Liver (tissue), 9 donors: ENCODE measurements around the gene MAP3K9. TPM values are rescaled to one million over a fixed set of nuclear protein-coding genes. Genes with fewer than 3 reads are reported as not detected.

Experiments used
- DNase-seq: peaks from one replicate; pipeline ENCODE4 v3.0.0-alpha.2; 2017; ENCODE audit warnings: low spot score
- H3K27ac ChIP-seq, 2 donors: one replicate each; pipeline ENCODE4 v1.7.0; 2013; ENCODE audit warnings: inconsistent platforms in 2 of 2, low read length in 2 of 2, control low read depth in 1 of 2, low read depth in 1 of 2, mild to moderate bottlenecking in 1 of 2
- H3K27me3 ChIP-seq, 4 donors: one replicate each; pipeline versions ENCODE4 v1.6.1 to v1.7.0; 2013; ENCODE audit warnings: low read length in 3 of 4, inconsistent platforms in 1 of 4, mild to moderate bottlenecking in 1 of 4, moderate library complexity in 1 of 4; ENCODE audit not compliant: control insufficient read depth in 4 of 4, insufficient read depth in 4 of 4
- H3K36me3 ChIP-seq, 4 donors: one replicate each; pipeline versions ENCODE4 v1.6.1 to v1.7.0; 2013; ENCODE audit warnings: low read length in 3 of 4, mild to moderate bottlenecking in 3 of 4, low read depth in 1 of 4, moderate library complexity in 1 of 4; ENCODE audit not compliant: control insufficient read depth in 4 of 4, insufficient read depth in 3 of 4
- H3K4me1 ChIP-seq, 4 donors: one replicate each; pipeline versions ENCODE4 v1.6.1 to v1.7.0; 2013; ENCODE audit warnings: low read length in 3 of 4, mild to moderate bottlenecking in 3 of 4, moderate library complexity in 1 of 4; ENCODE audit not compliant: control insufficient read depth in 4 of 4, insufficient read depth in 4 of 4
- H3K4me3 ChIP-seq, 3 donors: one replicate each; pipeline versions ENCODE4 v1.6.1 to v1.7.0; 2013; ENCODE audit warnings: low read length in 3 of 3, control low read depth in 1 of 3, low read depth in 1 of 3, mild to moderate bottlenecking in 1 of 3
- H3K9ac ChIP-seq, 2 donors: one replicate each; pipeline ENCODE4 v1.7.0; 2013; ENCODE audit warnings: low read length in 2 of 2, mild to moderate bottlenecking in 2 of 2, moderate library complexity in 2 of 2, control low read depth in 1 of 2, low read depth in 1 of 2
- H3K9me3 ChIP-seq, 4 donors: one replicate each; pipeline versions ENCODE4 v1.6.1 to v1.7.0; 2013; ENCODE audit warnings: low read length in 3 of 4; ENCODE audit not compliant: control insufficient read depth in 4 of 4
- ATF3 ChIP-seq: IDR thresholded peaks from 2 replicates; pipeline ENCODE4 v1.6.1; 2016; ENCODE audit warnings: antibody characterized with exemption
- CTCF ChIP-seq: fragments of 150-350 bp; IDR thresholded peaks from 2 replicates; pipeline ENCODE4 v1.5.1; 2017; ENCODE audit warnings: improper control_type of control experiment, low read depth, low read length; ENCODE audit not compliant: missing input control
- EGR1 ChIP-seq, 2 donors: IDR thresholded peaks; 2 replicates each; pipeline ENCODE4 v1.6.1; 2016 to 2018; ENCODE audit warnings: antibody characterized with exemption in 2 of 2, low read depth in 2 of 2
- FOXA1 ChIP-seq: IDR thresholded peaks from 2 replicates; pipeline ENCODE4 v1.6.1; 2016; ENCODE audit warnings: antibody characterized with exemption
- FOXA2 ChIP-seq: IDR thresholded peaks from 2 replicates; pipeline ENCODE4 v1.6.1; 2016; ENCODE audit warnings: antibody characterized with exemption
- GABPA ChIP-seq, 2 donors: IDR thresholded peaks in 1 of 2; conservative IDR thresholded peaks in 1 of 2; 2 replicates each; pipeline ENCODE4 v1.6.1; 2016; ENCODE audit warnings: antibody characterized with exemption in 2 of 2, mild to moderate bottlenecking in 1 of 2, moderate library complexity in 1 of 2
- HNF4A ChIP-seq, 2 donors: conservative IDR thresholded peaks; 2 replicates each; pipeline ENCODE4 v1.6.1; 2016; ENCODE audit warnings: antibody characterized with exemption in 2 of 2, mild to moderate bottlenecking in 2 of 2
- HNF4G ChIP-seq: IDR thresholded peaks from 2 replicates; pipeline ENCODE4 v1.6.1; 2016; ENCODE audit warnings: antibody characterized with exemption
- JUND ChIP-seq, 2 donors: IDR thresholded peaks; 2 replicates each; pipeline ENCODE4 v1.6.1; 2016; ENCODE audit warnings: antibody characterized with exemption in 2 of 2
- MAX ChIP-seq: IDR thresholded peaks from 2 replicates; pipeline ENCODE4 v1.6.1; 2016; ENCODE audit warnings: antibody characterized with exemption
- NR2F2 ChIP-seq: IDR thresholded peaks from 2 replicates; pipeline ENCODE4 v1.6.1; 2016; ENCODE audit warnings: antibody characterized with exemption
- RAD21 ChIP-seq, 2 donors: IDR thresholded peaks; 2 replicates each; pipeline ENCODE4 v1.6.1; 2016; ENCODE audit warnings: antibody characterized with exemption in 2 of 2, mild to moderate bottlenecking in 2 of 2
- REST ChIP-seq: IDR thresholded peaks from 2 replicates; pipeline ENCODE4 v1.6.1; 2016; ENCODE audit warnings: antibody characterized with exemption, mild to moderate bottlenecking
- RXRA ChIP-seq, 2 donors: IDR thresholded peaks; 2 replicates each; pipeline ENCODE4 v1.6.1; 2017 to 2018; ENCODE audit warnings: antibody characterized with exemption in 2 of 2, mild to moderate bottlenecking in 1 of 2
- SP1 ChIP-seq: IDR thresholded peaks from 2 replicates; pipeline ENCODE4 v1.6.1; 2018; ENCODE audit warnings: antibody characterized with exemption, mild to moderate bottlenecking
- TAF1 ChIP-seq: conservative IDR thresholded peaks from 2 replicates; pipeline ENCODE4 v1.6.1; 2016; ENCODE audit warnings: antibody characterized with exemption, mild to moderate bottlenecking
- YY1 ChIP-seq: IDR thresholded peaks from 2 replicates; pipeline ENCODE4 v1.6.1; 2016; ENCODE audit warnings: antibody characterized with exemption, mild to moderate bottlenecking
- ZBTB33 ChIP-seq: IDR thresholded peaks from 2 replicates; pipeline ENCODE4 v1.6.1; 2016; ENCODE audit warnings: antibody characterized with exemption
- WGBS: extraction: QIAGEN DNeasy Blood & Tissue Kit; methylation state at CpG from one replicate; pipeline ENCODE4 v1.1.7; 2013; 5-methylcytosine and 5-hydroxymethylcytosine counted together
- polyA plus RNA-seq, 2 donors: library from polyadenylated mRNA; stranded (reverse) in 1 of 2; unstranded in 1 of 2; fragments of 200-250 nt in 1 of 2; fragments of >200 nt in 1 of 2; fragmentation: Nextera tagmentation in 1 of 2; extraction: Ambion mirVana in 1 of 2; gene quantifications; one replicate each; pipeline versions ENCODE4 v1.2.1 to v1.2.3, GENCODE V29; 2013 to 2015
- total RNA-seq, 2 donors: library from RNA; depleted of rRNA; stranded (reverse); fragments of >200 nt; gene quantifications; one replicate each; pipeline ENCODE4 v1.2.3, GENCODE V29; 2014
- donor health status: healthy.
- donor health status: healthy.
- donor health status: healthy.
- donor health status: healthy.
- donor health status: healthy.

Gene MAP3K9
- total and polyA plus RNA-seq, 4 donors, result 0.65 to 5.2 (median 0.80) TPM

- DNase-seq, result no peak
- no peaks in the 10 kb centered on the region for H3K4me1 ChIP-seq
- 63% methylated on average over 4 of the region's 4 CpGs for WGBS
Observed at GRCh38 chr14:70789361-70789760, 20.0 kb downstream of the MAP3K9 start.

More at GRCh38 chr14:70789361-70789760, 20.0 kb downstream of the MAP3K9 start:
- H3K36me3 ChIP-seq, result peaks cover 0 to 5% (median under 1%) of the 10 kb centered on the region in 4 donors
- no peak overlapping the region for H3K9ac ChIP-seq
- no peaks in the 10 kb centered on the region for H3K9me3 ChIP-seq
- H3K4me3 ChIP-seq, result no peak overlapping the region
- no peaks in the 10 kb centered on the region for H3K27me3 ChIP-seq
- H3K27ac ChIP-seq, result no peak overlapping the region
- TF ChIP-seq SP1 (no peak), ZBTB33 (no peak), CTCF (no peak), RXRA (IDR thresholded peaks at IDR 0.05) (no peak), YY1 (no peak), ATF3 (no peak), REST (no peak), TAF1 (no peak), FOXA1 (no peak), HNF4G (no peak), MAX (no peak), GABPA (IDR thresholded peaks at IDR 0.05 in 1 of 2, conservative IDR thresholded peaks at IDR 0.05 in 1 of 2) (no peak), RAD21 (IDR thresholded peaks at IDR 0.05) (no peak), EGR1 (IDR thresholded peaks at IDR 0.05; ENCODE audit: low read depth in 2 of 2) (no peak), HNF4A (conservative IDR thresholded peaks at IDR 0.05) (no peak), NR2F2 (no peak), JUND (IDR thresholded peaks at IDR 0.05) (no peak), FOXA2 (no peak)
